ENCODE measurements around the gene RPS6KA2.

RPS6KA2 gene

GRCh38 chr6:166467436-166468000 lies 159.5 kb downstream of the RPS6KA2 start:
- H3K4me3 ChIP-seq (ENCODE audit: low read depth, low read length): no peak overlapping the region
- peak; percentile 76 for DNase-seq
- H3K27ac ChIP-seq: peak overlapping the region; percentile 38
- TF ChIP-seq CTCF (IDR thresholded peaks at IDR 0.05; ENCODE audit: low read depth, low read length): no peak
- no peaks in the 10 kb centered on the region; the same call in 1 of the 2 replicates for H3K36me3 ChIP-seq
- H3K27me3 ChIP-seq (ENCODE audit: insufficient read depth, low read depth, severe bottlenecking): no peaks in the 10 kb centered on the region
- H3K9me3 ChIP-seq (ENCODE audit: severe bottlenecking): no peaks in the 10 kb centered on the region

- DNase-seq: no peak
- H3K27ac ChIP-seq: no peak overlapping the region
- no peaks in the 10 kb centered on the region for H3K27me3 ChIP-seq (ENCODE audit: insufficient read depth, low read depth, severe bottlenecking)
Observed at GRCh38 chr6:166466178-166467122, 160.6 kb downstream of the RPS6KA2 start.

GRCh38 chr6:166465671-166466087 lies 161.4 kb downstream of the RPS6KA2 start:
- Histone ChIP-seq H3K27me3 (ENCODE audit: insufficient read depth, low read depth, severe bottlenecking) (no peaks in the 10 kb centered on the region), H3K27ac (no peak overlapping the region), H3K9me3 (ENCODE audit: severe bottlenecking) (no peaks in the 10 kb centered on the region), H3K4me3 (ENCODE audit: low read depth, low read length) (no peak overlapping the region), H3K36me3 (no peaks in the 10 kb centered on the region; the same call in 1 of the 2 replicates)
- no peak for TF ChIP-seq CTCF (IDR thresholded peaks at IDR 0.05; ENCODE audit: low read depth, low read length)
- no peak for DNase-seq

More at GRCh38 chr6:166466178-166467122, 160.6 kb downstream of the RPS6KA2 start:
- H3K9me3 ChIP-seq (ENCODE audit: severe bottlenecking): no peaks in the 10 kb centered on the region
- H3K4me3 ChIP-seq (ENCODE audit: low read depth, low read length): no peak overlapping the region
- no peak for TF ChIP-seq CTCF (IDR thresholded peaks at IDR 0.05; ENCODE audit: low read depth, low read length)
- no peaks in the 10 kb centered on the region; the same call in 1 of the 2 replicates for H3K36me3 ChIP-seq

- Histone ChIP-seq H3K9me3 (ENCODE audit: severe bottlenecking) (no peaks in the 10 kb centered on the region), H3K4me3 (ENCODE audit: low read depth, low read length) (no peak overlapping the region), H3K27me3 (ENCODE audit: insufficient read depth, low read depth, severe bottlenecking) (no peaks in the 10 kb centered on the region), H3K27ac (no peak overlapping the region), H3K36me3 (no peaks in the 10 kb centered on the region; the same call in 1 of the 2 replicates)
- TF ChIP-seq CTCF (IDR thresholded peaks at IDR 0.05; ENCODE audit: low read depth, low read length): no peak
- no peak for DNase-seq
Observed at GRCh38 chr6:166465003-166465399, 162.1 kb downstream of the RPS6KA2 start.

GRCh38 chr6:166464068-166465002 lies 162.7 kb downstream of the RPS6KA2 start:
- no peak overlapping the region for H3K27ac ChIP-seq

More at GRCh38 chr6:166464068-166465002, 162.7 kb downstream of the RPS6KA2 start:
- TF ChIP-seq CTCF (IDR thresholded peaks at IDR 0.05; ENCODE audit: low read depth, low read length): no peak
- no peaks in the 10 kb centered on the region for H3K27me3 ChIP-seq (ENCODE audit: insufficient read depth, low read depth, severe bottlenecking)
- DNase-seq: no peak
- no peaks in the 10 kb centered on the region; the same call in 1 of the 2 replicates for H3K36me3 ChIP-seq
- H3K9me3 ChIP-seq (ENCODE audit: severe bottlenecking): no peaks in the 10 kb centered on the region
- H3K4me3 ChIP-seq (ENCODE audit: low read depth, low read length): no peak overlapping the region
